Activated T-helper 2 cell treated with anti-CD3 and anti-CD28 coated beads, Interferon-gamma antibody, Interleukin-2, Interleukin-4, amounts not matched to agents 10 μg/mL and 5 μg/mL and 100 μg/mL, durations not matched to agents 14 hours and 24 hours and 36 hours (primary cell): Measurements from ENCODE around the gene MS4A1. TPM values are rescaled to one million over a fixed set of nuclear protein-coding genes. Genes with fewer than 3 reads are reported as not detected.
"Not testable (repeated sequence)": the region's sequence is repeated elsewhere in the genome, so short reads cannot be mapped to it uniquely, and the experiment has no call there.

Experiments
- DNase-seq: peaks from one replicate; pipeline ENCODE4 v3.0.0; 2021; ENCODE audit warnings: low spot score
- H3K27ac Mint-ChIP-seq: one replicate; pipeline ENCODE4 v1.8.0; 2021; ENCODE audit warnings: mixed read lengths
- H3K27me3 Mint-ChIP-seq: one replicate; pipeline ENCODE4 v1.8.0; 2021; ENCODE audit warnings: low read depth, mixed read lengths
- H3K36me3 Mint-ChIP-seq: one replicate; pipeline ENCODE4 v1.8.0; 2021; ENCODE audit warnings: low read depth, mixed read lengths
- H3K4me1 Mint-ChIP-seq: one replicate; pipeline ENCODE4 v1.8.0; 2021; ENCODE audit warnings: low read depth, mixed read lengths
- H3K4me3 Mint-ChIP-seq: one replicate; pipeline ENCODE4 v1.8.0; 2021; ENCODE audit warnings: low read depth, mild to moderate bottlenecking, moderate library complexity, mixed read lengths
- H3K9me3 Mint-ChIP-seq: one replicate; pipeline ENCODE4 v1.8.0; 2021; ENCODE audit warnings: mixed read lengths
- intact Hi-C: fragments of 100-400 bp; cut with micrococcal nuclease; formaldehyde crosslinking; loops from one replicate; pipeline ENCODE4 v1.15.1; 2023
- total RNA-seq: library from RNA; stranded (reverse); gene quantifications from 2 replicates; pipeline ENCODE4 v1.2.3, GENCODE V29; 2022

Gene MS4A1
- 0.25 and 0.37 TPM in 2 replicates for total RNA-seq

- Mint-ChIP-seq H3K27ac (no peak within 1 kb of the TSS), H3K4me3 (no peak within 1 kb of the TSS), H3K9me3 (no peaks in the 10 kb centered on the region), H3K36me3 (no peaks in the 10 kb centered on the region), H3K4me1 (no peaks in the 10 kb centered on the region), H3K27me3 (peaks cover 16% of the 10 kb centered on the region)
- intact Hi-C loops = no loop called here
- no peak for DNase-seq
Measured at GRCh38 chr11:60455531-60456042, at the start of gene MS4A1. MS4A1 (plus strand) TSS chr11:60455847; CDS start chr11:60462375, 6,528 bp downstream.

- no peaks in the 10 kb centered on the region for H3K36me3 Mint-ChIP-seq
- intact Hi-C loops = no loop called here
- DNase-seq = no peak
- no peaks in the 10 kb centered on the region for H3K4me1 Mint-ChIP-seq
- no peak overlapping the region for H3K4me3 Mint-ChIP-seq
- peaks cover 5% of the 10 kb centered on the region for H3K27me3 Mint-ChIP-seq
- no peaks in the 10 kb centered on the region for H3K9me3 Mint-ChIP-seq
- H3K27ac Mint-ChIP-seq = no peak overlapping the region
Measured at GRCh38 chr11:60420015-60420414, 35.6 kb upstream of the MS4A1 start.

DNA sequence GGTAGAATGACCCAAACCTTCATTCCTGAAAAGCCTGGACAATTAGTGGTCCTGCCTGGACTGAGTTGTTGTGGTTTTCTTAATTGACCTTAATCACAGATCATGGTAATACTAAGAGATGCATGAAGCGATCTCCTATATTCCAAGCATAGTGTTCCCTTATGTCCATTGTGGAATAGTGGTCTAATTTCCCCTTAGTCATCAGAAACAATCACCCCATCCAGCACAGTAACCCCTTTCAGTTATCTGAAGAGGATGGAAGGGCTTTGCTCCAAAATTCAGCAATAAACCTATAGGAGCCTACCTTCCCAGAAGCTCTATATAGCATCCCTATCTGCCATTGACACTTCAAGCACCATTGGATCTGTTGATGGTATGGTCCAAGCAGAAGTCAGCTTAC is 33.0 kb upstream of the MS4A1 start:
- Mint-ChIP-seq H3K9me3 (no peaks in the 10 kb centered on the region), H3K36me3 (no peaks in the 10 kb centered on the region), H3K4me1 (no peaks in the 10 kb centered on the region), H3K27ac (no peak overlapping the region), H3K4me3 (no peak overlapping the region), H3K27me3 (peaks cover 5% of the 10 kb centered on the region)
- DNase-seq = no peak
- intact Hi-C loops = no loop called here

DNA sequence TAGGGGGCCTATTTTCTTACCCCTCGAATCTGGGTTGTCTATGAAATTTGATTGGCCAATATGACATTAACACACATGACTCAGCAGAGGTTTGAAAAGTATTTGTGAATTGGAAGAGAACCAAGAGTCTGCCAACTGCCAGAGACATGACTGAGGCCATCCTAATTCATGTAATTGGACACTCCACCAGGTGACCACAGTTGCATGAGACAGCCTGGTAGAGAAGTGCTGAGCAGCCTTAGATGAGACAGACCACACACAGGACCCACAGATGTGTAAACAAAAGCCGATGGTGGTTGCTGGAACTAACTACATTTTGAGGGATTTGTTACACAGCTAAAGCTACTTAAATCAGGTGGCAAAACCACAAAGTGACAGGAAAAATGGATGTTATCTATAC is 27.1 kb upstream of the MS4A1 start:
- Mint-ChIP-seq H3K4me3 (no peak overlapping the region), H3K36me3 (no peaks in the 10 kb centered on the region), H3K4me1 (no peaks in the 10 kb centered on the region), H3K27ac (no peak overlapping the region), H3K9me3 (no peaks in the 10 kb centered on the region), H3K27me3 (peaks cover 7% of the 10 kb centered on the region)
- intact Hi-C loops = no loop called here
- DNase-seq = no peak

GRCh38 chr11:60429272-60429671 is 26.4 kb upstream of the MS4A1 start, which contains the start of gene MS4A5:
MS4A5 (plus strand) TSS chr11:60429572; CDS start chr11:60429675, 103 bp downstream.
- Mint-ChIP-seq H3K27ac (no peak within 1 kb of the TSS), H3K27me3 (peaks cover 9% of the 10 kb centered on the region), H3K9me3 (no peaks in the 10 kb centered on the region), H3K4me3 (no peak within 1 kb of the TSS), H3K4me1 (no peaks in the 10 kb centered on the region), H3K36me3 (no peaks in the 10 kb centered on the region)
- no peak for DNase-seq
- intact Hi-C loops = no loop called here

DNA sequence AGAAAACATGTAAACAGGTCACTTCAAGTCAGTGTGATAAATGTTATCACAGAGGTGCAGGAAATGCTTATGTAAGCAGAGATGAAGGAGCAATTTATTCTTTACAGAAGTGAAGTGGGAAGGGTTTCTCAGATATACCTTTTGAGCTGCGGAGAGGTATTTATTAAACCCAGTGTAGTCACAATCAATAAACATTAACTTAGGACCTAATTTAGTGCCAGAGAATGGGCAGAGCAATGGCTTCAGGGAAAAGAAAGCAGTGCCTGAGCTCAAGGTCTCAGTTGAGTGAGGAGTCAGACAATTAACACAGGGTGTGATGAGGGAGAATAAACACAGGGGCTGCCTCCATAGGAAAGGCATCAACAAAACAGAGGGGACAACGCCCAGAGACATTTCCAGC is 24.4 kb upstream of the MS4A1 start:
- no peaks in the 10 kb centered on the region for H3K9me3 Mint-ChIP-seq
- no peaks in the 10 kb centered on the region for H3K36me3 Mint-ChIP-seq
- no peak for DNase-seq
- H3K4me1 Mint-ChIP-seq = no peaks in the 10 kb centered on the region
- no peak overlapping the region for H3K4me3 Mint-ChIP-seq
- no peak overlapping the region for H3K27ac Mint-ChIP-seq
- intact Hi-C loops = no loop called here
- H3K27me3 Mint-ChIP-seq = peaks cover 9% of the 10 kb centered on the region

DNA sequence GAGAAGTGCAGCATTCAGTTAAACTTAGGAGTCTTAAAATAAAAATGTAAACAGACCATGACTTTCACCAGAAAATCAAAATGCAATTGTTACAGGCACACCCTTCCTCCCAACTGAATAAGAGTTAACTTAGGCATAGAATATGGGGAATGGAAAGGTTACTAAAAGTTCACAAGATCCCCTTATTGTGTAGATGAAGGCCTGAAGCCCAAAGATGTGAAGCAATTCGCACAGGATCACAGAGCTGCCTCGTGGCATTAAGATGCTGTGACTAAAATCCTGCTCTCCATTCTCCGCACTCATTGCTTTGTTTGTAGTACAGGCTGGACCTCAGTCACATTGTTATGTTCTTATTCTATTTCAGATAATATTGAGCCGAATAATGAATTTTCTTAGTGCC is 22.2 kb upstream of the MS4A1 start:
- peaks cover 7% of the 10 kb centered on the region for H3K27me3 Mint-ChIP-seq
- no peak for DNase-seq
- no peaks in the 10 kb centered on the region for H3K4me1 Mint-ChIP-seq
- intact Hi-C loops = no loop called here
- H3K36me3 Mint-ChIP-seq = no peaks in the 10 kb centered on the region
- H3K9me3 Mint-ChIP-seq = no peaks in the 10 kb centered on the region
- no peak overlapping the region for H3K4me3 Mint-ChIP-seq
- H3K27ac Mint-ChIP-seq = no peak overlapping the region

GRCh38 chr11:60447070-60447469 is 8.6 kb upstream of the MS4A1 start:
- DNase-seq = no peak
- Mint-ChIP-seq H3K27ac (no peak overlapping the region), H3K27me3 (peaks cover 3% of the 10 kb centered on the region), H3K36me3 (no peaks in the 10 kb centered on the region), H3K9me3 (no peaks in the 10 kb centered on the region), H3K4me1 (peaks cover 12% of the 10 kb centered on the region), H3K4me3 (no peak overlapping the region)
- intact Hi-C loops = no loop called here

GRCh38 chr11:60447846-60448245 is 7.8 kb upstream of the MS4A1 start:
- Mint-ChIP-seq H3K27ac (no peak overlapping the region), H3K4me1 (peaks cover 12% of the 10 kb centered on the region)
- intact Hi-C loops = no loop called here

GRCh38 chr11:60451185-60451584 is 4.5 kb upstream of the MS4A1 start:
- H3K27me3 Mint-ChIP-seq, H3K4me3 Mint-ChIP-seq, H3K9me3 Mint-ChIP-seq, H3K4me1 Mint-ChIP-seq, intact Hi-C loops, H3K36me3 Mint-ChIP-seq, H3K27ac Mint-ChIP-seq, DNase-seq: not testable (repeated sequence)

More at GRCh38 chr11:60447846-60448245, 7.8 kb upstream of the MS4A1 start:
- Mint-ChIP-seq H3K9me3 (no peaks in the 10 kb centered on the region), H3K27me3 (peaks cover 3% of the 10 kb centered on the region), H3K4me3 (no peak overlapping the region), H3K36me3 (no peaks in the 10 kb centered on the region)
- no peak for DNase-seq

DNA sequence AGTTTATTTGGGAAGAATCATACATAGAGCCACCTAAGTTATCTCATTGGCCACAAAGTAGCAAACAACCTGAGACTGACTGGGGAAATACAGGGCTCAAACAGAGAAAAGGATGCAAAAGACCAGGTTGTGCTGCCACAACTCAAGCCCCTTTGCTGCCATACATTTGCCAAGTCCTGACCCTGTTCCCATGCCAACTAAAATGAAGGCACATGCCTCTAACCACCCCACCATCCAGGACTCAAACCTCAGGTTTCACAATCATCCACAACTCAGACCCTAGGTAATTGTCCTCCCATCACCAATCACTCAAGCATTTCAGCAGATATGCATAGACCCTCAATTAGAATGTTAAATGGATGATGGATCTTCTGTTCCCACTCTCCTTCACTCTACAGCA is 1.4 kb upstream of the MS4A1 start:
- H3K36me3 Mint-ChIP-seq = no peaks in the 10 kb centered on the region
- H3K4me1 Mint-ChIP-seq = no peaks in the 10 kb centered on the region
- intact Hi-C loops = no loop called here
- H3K27ac Mint-ChIP-seq = no peak overlapping the region
- DNase-seq = no peak
- H3K27me3 Mint-ChIP-seq = peaks cover 16% of the 10 kb centered on the region
- H3K9me3 Mint-ChIP-seq = no peaks in the 10 kb centered on the region
- no peak overlapping the region for H3K4me3 Mint-ChIP-seq

DNA sequence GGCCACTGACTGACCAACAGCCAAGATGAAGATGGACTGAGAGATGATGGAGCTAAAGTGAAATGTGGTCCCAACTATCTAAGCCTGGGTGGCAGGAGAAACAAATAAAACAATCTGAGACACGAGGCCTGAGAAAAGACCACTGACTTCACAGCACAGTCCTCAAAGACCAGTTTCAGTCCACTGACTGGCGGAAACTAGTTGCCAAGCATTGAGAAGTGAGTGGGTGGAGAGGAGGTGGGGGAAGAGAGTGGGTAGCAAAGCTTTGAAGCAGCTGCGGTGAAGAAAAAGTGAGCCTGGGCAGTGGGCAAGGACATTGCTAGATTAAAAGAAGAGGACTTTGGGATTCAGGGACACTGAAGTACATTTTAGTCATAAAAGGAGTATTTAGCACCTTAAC is 1.9 kb downstream of the MS4A1 start:
- Mint-ChIP-seq H3K27me3 (peaks cover 16% of the 10 kb centered on the region), H3K9me3 (no peaks in the 10 kb centered on the region), H3K4me3 (no peak overlapping the region), H3K36me3 (no peaks in the 10 kb centered on the region), H3K27ac (no peak overlapping the region), H3K4me1 (no peaks in the 10 kb centered on the region)
- intact Hi-C loops = no loop called here
- no peak for DNase-seq

- H3K4me1 Mint-ChIP-seq = no peaks in the 10 kb centered on the region
Measured at GRCh38 chr11:60459345-60459744, 3.7 kb downstream of the MS4A1 start.

DNA sequence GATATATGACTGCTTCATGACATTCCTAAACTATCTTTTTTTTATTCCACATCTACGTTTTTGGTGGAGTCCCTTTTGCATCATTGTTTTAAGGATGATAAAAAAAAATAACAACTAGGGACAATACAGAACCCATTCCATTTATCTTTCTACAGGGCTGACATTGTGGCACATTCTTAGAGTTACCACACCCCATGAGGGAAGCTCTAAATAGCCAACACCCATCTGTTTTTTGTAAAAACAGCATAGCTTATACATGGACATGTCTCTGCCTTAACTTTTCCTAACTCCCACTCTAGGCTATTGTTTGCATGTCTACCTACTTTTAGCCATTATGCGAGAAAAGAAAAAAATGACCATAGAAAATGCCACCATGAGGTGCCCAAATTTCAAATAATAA is 13.2 kb downstream of the MS4A1 start:
- Mint-ChIP-seq H3K27me3 (peaks cover 20% of the 10 kb centered on the region), H3K36me3 (no peaks in the 10 kb centered on the region), H3K4me3 (no peak overlapping the region)

More at GRCh38 chr11:60459345-60459744, 3.7 kb downstream of the MS4A1 start:
- no peak for DNase-seq
- H3K36me3 Mint-ChIP-seq = no peaks in the 10 kb centered on the region
- no peak overlapping the region for H3K4me3 Mint-ChIP-seq
- H3K27ac Mint-ChIP-seq = no peak overlapping the region
- intact Hi-C loops = no loop called here
- H3K27me3 Mint-ChIP-seq = peaks cover 14% of the 10 kb centered on the region
- no peaks in the 10 kb centered on the region for H3K9me3 Mint-ChIP-seq

More for the DNA sequence above, 13.2 kb downstream of the MS4A1 start:
- Mint-ChIP-seq H3K27ac (no peak overlapping the region), H3K9me3 (no peaks in the 10 kb centered on the region), H3K4me1 (no peaks in the 10 kb centered on the region)
- DNase-seq = no peak
- intact Hi-C loops = no loop called here
